Liver (tissue), 9 donors: Measurements from ENCODE around the gene B4GALT6. TPM values are rescaled to one million over a fixed set of nuclear protein-coding genes. Genes with fewer than 3 reads are reported as not detected.

Experiments used
- DNase-seq: peaks from one replicate; pipeline ENCODE4 v3.0.0-alpha.2; 2017; ENCODE audit warnings: low spot score
- H3K27ac ChIP-seq, 2 donors: one replicate each; pipeline ENCODE4 v1.7.0; 2013; ENCODE audit warnings: inconsistent platforms in 2 of 2, low read length in 2 of 2, control low read depth in 1 of 2, low read depth in 1 of 2, mild to moderate bottlenecking in 1 of 2
- H3K27me3 ChIP-seq, 4 donors: one replicate each; pipeline versions ENCODE4 v1.6.1 to v1.7.0; 2013; ENCODE audit warnings: low read length in 3 of 4, inconsistent platforms in 1 of 4, mild to moderate bottlenecking in 1 of 4, moderate library complexity in 1 of 4; ENCODE audit not compliant: control insufficient read depth in 4 of 4, insufficient read depth in 4 of 4
- H3K36me3 ChIP-seq, 4 donors: one replicate each; pipeline versions ENCODE4 v1.6.1 to v1.7.0; 2013; ENCODE audit warnings: low read length in 3 of 4, mild to moderate bottlenecking in 3 of 4, low read depth in 1 of 4, moderate library complexity in 1 of 4; ENCODE audit not compliant: control insufficient read depth in 4 of 4, insufficient read depth in 3 of 4
- H3K4me1 ChIP-seq, 4 donors: one replicate each; pipeline versions ENCODE4 v1.6.1 to v1.7.0; 2013; ENCODE audit warnings: low read length in 3 of 4, mild to moderate bottlenecking in 3 of 4, moderate library complexity in 1 of 4; ENCODE audit not compliant: control insufficient read depth in 4 of 4, insufficient read depth in 4 of 4
- H3K4me3 ChIP-seq, 3 donors: one replicate each; pipeline versions ENCODE4 v1.6.1 to v1.7.0; 2013; ENCODE audit warnings: low read length in 3 of 3, control low read depth in 1 of 3, low read depth in 1 of 3, mild to moderate bottlenecking in 1 of 3
- H3K9ac ChIP-seq, 2 donors: one replicate each; pipeline ENCODE4 v1.7.0; 2013; ENCODE audit warnings: low read length in 2 of 2, mild to moderate bottlenecking in 2 of 2, moderate library complexity in 2 of 2, control low read depth in 1 of 2, low read depth in 1 of 2
- H3K9me3 ChIP-seq, 4 donors: one replicate each; pipeline versions ENCODE4 v1.6.1 to v1.7.0; 2013; ENCODE audit warnings: low read length in 3 of 4; ENCODE audit not compliant: control insufficient read depth in 4 of 4
- EGR1 ChIP-seq, 2 donors: IDR thresholded peaks; 2 replicates each; pipeline ENCODE4 v1.6.1; 2016 to 2018; ENCODE audit warnings: antibody characterized with exemption in 2 of 2, low read depth in 2 of 2
- FOXA1 ChIP-seq: IDR thresholded peaks from 2 replicates; pipeline ENCODE4 v1.6.1; 2016; ENCODE audit warnings: antibody characterized with exemption
- FOXA2 ChIP-seq: IDR thresholded peaks from 2 replicates; pipeline ENCODE4 v1.6.1; 2016; ENCODE audit warnings: antibody characterized with exemption
- GABPA ChIP-seq, 2 donors: IDR thresholded peaks in 1 of 2; conservative IDR thresholded peaks in 1 of 2; 2 replicates each; pipeline ENCODE4 v1.6.1; 2016; ENCODE audit warnings: antibody characterized with exemption in 2 of 2, mild to moderate bottlenecking in 1 of 2, moderate library complexity in 1 of 2
- HNF4A ChIP-seq, 2 donors: conservative IDR thresholded peaks; 2 replicates each; pipeline ENCODE4 v1.6.1; 2016; ENCODE audit warnings: antibody characterized with exemption in 2 of 2, mild to moderate bottlenecking in 2 of 2
- HNF4G ChIP-seq: IDR thresholded peaks from 2 replicates; pipeline ENCODE4 v1.6.1; 2016; ENCODE audit warnings: antibody characterized with exemption
- JUND ChIP-seq, 2 donors: IDR thresholded peaks; 2 replicates each; pipeline ENCODE4 v1.6.1; 2016; ENCODE audit warnings: antibody characterized with exemption in 2 of 2
- NR2F2 ChIP-seq: IDR thresholded peaks from 2 replicates; pipeline ENCODE4 v1.6.1; 2016; ENCODE audit warnings: antibody characterized with exemption
- RAD21 ChIP-seq, 2 donors: IDR thresholded peaks; 2 replicates each; pipeline ENCODE4 v1.6.1; 2016; ENCODE audit warnings: antibody characterized with exemption in 2 of 2, mild to moderate bottlenecking in 2 of 2
- SP1 ChIP-seq: IDR thresholded peaks from 2 replicates; pipeline ENCODE4 v1.6.1; 2018; ENCODE audit warnings: antibody characterized with exemption, mild to moderate bottlenecking
- TAF1 ChIP-seq: conservative IDR thresholded peaks from 2 replicates; pipeline ENCODE4 v1.6.1; 2016; ENCODE audit warnings: antibody characterized with exemption, mild to moderate bottlenecking
- YY1 ChIP-seq: IDR thresholded peaks from 2 replicates; pipeline ENCODE4 v1.6.1; 2016; ENCODE audit warnings: antibody characterized with exemption, mild to moderate bottlenecking
- WGBS: extraction: QIAGEN DNeasy Blood & Tissue Kit; methylation state at CpG from one replicate; pipeline ENCODE4 v1.1.7; 2013; 5-methylcytosine and 5-hydroxymethylcytosine counted together
- polyA plus RNA-seq, 2 donors: library from polyadenylated mRNA; stranded (reverse) in 1 of 2; unstranded in 1 of 2; fragments of 200-250 nt in 1 of 2; fragments of >200 nt in 1 of 2; fragmentation: Nextera tagmentation in 1 of 2; extraction: Ambion mirVana in 1 of 2; gene quantifications; one replicate each; pipeline versions ENCODE4 v1.2.1 to v1.2.3, GENCODE V29; 2013 to 2015
- total RNA-seq, 2 donors: library from RNA; depleted of rRNA; stranded (reverse); fragments of >200 nt; gene quantifications; one replicate each; pipeline ENCODE4 v1.2.3, GENCODE V29; 2014
- TF ChIP-seq, protein P1 (sequence below): IDR thresholded peaks from 2 replicates; pipeline ENCODE4 v1.6.1; 2016; ENCODE audit warnings: antibody characterized with exemption, mild to moderate bottlenecking
- TF ChIP-seq, protein P2 (sequence below): IDR thresholded peaks from 2 replicates; pipeline ENCODE4 v1.6.1; 2016; ENCODE audit warnings: antibody characterized with exemption
- TF ChIP-seq, protein P3 (sequence below): IDR thresholded peaks from 2 replicates; pipeline ENCODE4 v1.6.1; 2016; ENCODE audit warnings: antibody characterized with exemption
- TF ChIP-seq, protein P4 (sequence below): IDR thresholded peaks from 2 replicates; pipeline ENCODE4 v1.6.1; 2016; ENCODE audit warnings: antibody characterized with exemption
- donor health status: healthy.
- donor health status: healthy.
- donor health status: healthy.
- donor health status: healthy.
- donor health status: healthy.

B4GALT6 gene
- total and polyA plus RNA-seq, 4 donors = 0.48 to 4.2 (median 0.61) TPM

DNA sequence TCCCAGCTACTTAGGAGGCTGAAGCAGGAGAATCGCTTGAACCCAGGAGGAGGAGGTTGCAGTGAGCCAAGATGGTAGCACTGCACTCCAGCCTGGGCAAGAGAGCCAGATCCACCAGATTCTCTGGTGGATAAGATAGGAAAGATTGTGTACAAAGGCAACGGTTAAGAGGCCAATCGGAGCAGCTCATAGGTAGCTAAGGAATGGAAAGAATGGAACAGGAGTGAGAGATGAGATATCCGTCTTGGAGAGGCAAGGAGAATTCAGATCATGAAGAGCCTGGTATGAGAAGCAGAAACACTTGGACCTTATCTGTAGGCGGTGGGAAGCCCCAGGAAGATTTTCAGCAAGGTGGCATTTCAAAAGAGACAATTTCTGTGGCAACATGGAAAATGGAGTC lies 65.6 kb downstream of the B4GALT6 start:
- Histone ChIP-seq H3K27me3 (no peaks in the 10 kb centered on the region), H3K27ac (no peak overlapping the region), H3K4me3 (no peak overlapping the region), H3K4me1 (no peaks in the 10 kb centered on the region), H3K36me3 (no peaks in the 10 kb centered on the region), H3K9me3 (no peaks in the 10 kb centered on the region), H3K9ac (no peak overlapping the region)
- TF ChIP-seq RAD21 (IDR thresholded peaks at IDR 0.05) (no peak), NR2F2 (no peak), JUND (IDR thresholded peaks at IDR 0.05) (no peak), FOXA2 (no peak), TAF1 (no peak), FOXA1 (no peak), EGR1 (IDR thresholded peaks at IDR 0.05; ENCODE audit: low read depth in 2 of 2) (no peak), HNF4G (no peak), SP1 (no peak), YY1 (no peak), GABPA (IDR thresholded peaks at IDR 0.05 in 1 of 2, conservative IDR thresholded peaks at IDR 0.05 in 1 of 2) (no peak), HNF4A (conservative IDR thresholded peaks at IDR 0.05) (no peak)
- TF ChIP-seq, protein P1, sequence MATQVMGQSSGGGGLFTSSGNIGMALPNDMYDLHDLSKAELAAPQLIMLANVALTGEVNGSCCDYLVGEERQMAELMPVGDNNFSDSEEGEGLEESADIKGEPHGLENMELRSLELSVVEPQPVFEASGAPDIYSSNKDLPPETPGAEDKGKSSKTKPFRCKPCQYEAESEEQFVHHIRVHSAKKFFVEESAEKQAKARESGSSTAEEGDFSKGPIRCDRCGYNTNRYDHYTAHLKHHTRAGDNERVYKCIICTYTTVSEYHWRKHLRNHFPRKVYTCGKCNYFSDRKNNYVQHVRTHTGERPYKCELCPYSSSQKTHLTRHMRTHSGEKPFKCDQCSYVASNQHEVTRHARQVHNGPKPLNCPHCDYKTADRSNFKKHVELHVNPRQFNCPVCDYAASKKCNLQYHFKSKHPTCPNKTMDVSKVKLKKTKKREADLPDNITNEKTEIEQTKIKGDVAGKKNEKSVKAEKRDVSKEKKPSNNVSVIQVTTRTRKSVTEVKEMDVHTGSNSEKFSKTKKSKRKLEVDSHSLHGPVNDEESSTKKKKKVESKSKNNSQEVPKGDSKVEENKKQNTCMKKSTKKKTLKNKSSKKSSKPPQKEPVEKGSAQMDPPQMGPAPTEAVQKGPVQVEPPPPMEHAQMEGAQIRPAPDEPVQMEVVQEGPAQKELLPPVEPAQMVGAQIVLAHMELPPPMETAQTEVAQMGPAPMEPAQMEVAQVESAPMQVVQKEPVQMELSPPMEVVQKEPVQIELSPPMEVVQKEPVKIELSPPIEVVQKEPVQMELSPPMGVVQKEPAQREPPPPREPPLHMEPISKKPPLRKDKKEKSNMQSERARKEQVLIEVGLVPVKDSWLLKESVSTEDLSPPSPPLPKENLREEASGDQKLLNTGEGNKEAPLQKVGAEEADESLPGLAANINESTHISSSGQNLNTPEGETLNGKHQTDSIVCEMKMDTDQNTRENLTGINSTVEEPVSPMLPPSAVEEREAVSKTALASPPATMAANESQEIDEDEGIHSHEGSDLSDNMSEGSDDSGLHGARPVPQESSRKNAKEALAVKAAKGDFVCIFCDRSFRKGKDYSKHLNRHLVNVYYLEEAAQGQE = no peak
- TF ChIP-seq, protein P2, sequence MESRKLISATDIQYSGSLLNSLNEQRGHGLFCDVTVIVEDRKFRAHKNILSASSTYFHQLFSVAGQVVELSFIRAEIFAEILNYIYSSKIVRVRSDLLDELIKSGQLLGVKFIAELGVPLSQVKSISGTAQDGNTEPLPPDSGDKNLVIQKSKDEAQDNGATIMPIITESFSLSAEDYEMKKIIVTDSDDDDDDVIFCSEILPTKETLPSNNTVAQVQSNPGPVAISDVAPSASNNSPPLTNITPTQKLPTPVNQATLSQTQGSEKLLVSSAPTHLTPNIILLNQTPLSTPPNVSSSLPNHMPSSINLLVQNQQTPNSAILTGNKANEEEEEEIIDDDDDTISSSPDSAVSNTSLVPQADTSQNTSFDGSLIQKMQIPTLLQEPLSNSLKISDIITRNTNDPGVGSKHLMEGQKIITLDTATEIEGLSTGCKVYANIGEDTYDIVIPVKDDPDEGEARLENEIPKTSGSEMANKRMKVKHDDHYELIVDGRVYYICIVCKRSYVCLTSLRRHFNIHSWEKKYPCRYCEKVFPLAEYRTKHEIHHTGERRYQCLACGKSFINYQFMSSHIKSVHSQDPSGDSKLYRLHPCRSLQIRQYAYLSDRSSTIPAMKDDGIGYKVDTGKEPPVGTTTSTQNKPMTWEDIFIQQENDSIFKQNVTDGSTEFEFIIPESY = no peak
- TF ChIP-seq, protein P3, sequence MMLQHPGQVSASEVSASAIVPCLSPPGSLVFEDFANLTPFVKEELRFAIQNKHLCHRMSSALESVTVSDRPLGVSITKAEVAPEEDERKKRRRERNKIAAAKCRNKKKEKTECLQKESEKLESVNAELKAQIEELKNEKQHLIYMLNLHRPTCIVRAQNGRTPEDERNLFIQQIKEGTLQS = no peak
- TF ChIP-seq, protein P4, sequence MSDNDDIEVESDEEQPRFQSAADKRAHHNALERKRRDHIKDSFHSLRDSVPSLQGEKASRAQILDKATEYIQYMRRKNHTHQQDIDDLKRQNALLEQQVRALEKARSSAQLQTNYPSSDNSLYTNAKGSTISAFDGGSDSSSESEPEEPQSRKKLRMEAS = no peak
- no peak for DNase-seq
- 97% methylated on average over 5 of the region's 5 CpGs for WGBS

DNA sequence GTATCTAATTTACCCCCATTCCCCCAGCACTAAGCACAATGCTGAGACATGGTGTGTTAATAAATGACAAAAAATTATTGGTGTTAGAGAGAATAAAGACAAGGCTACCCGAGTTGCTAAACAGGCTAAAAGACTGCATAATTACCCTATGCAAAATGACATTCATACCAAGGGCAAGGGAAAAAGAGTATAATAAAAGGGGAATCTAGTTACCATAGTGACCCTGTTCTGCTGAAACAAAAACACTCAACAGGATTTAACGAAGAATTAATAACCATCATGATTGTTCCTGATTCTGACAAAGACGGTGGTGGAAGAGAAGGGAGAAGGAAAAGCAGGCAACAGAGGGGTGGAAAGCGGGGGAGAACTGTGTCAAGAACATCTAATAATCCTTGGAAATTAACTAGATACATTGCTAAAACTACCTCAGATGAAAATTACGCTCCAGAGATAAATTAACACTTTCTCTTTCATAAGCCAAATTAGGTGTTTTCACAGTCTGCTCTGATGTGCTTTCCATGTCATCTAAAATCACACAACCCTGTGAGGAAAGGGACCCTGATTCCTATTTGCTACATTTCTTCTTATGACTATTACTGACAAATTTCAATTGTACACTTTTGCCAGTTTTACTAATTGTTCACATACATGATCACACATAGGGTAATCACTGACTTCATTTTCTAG lies 67.2 kb downstream of the B4GALT6 start:
- Histone ChIP-seq H3K9ac (no peak overlapping the region), H3K4me1 (no peaks in the 10 kb centered on the region), H3K9me3 (no peaks in the 10 kb centered on the region), H3K36me3 (no peaks in the 10 kb centered on the region), H3K27me3 (no peaks in the 10 kb centered on the region), H3K4me3 (no peak overlapping the region), H3K27ac (no peak overlapping the region)
- no peak for DNase-seq
- TF ChIP-seq FOXA1 (no peak), HNF4A (conservative IDR thresholded peaks at IDR 0.05) (no peak), GABPA (IDR thresholded peaks at IDR 0.05 in 1 of 2, conservative IDR thresholded peaks at IDR 0.05 in 1 of 2) (no peak), NR2F2 (no peak), HNF4G (no peak), SP1 (no peak), EGR1 (IDR thresholded peaks at IDR 0.05; ENCODE audit: low read depth in 2 of 2) (no peak), YY1 (no peak), JUND (IDR thresholded peaks at IDR 0.05) (no peak), FOXA2 (no peak)
- TF ChIP-seq, protein P2 = no peak
- TF ChIP-seq, protein P3 = no peak
- TF ChIP-seq, protein P4 = no peak
- TF ChIP-seq, protein P1 = no peak
- 84% methylated on average over 5 of the region's 5 CpGs for WGBS
